T-helper 1 cell treated with Interleukin-12 subunit alpha and Interleukin-12 subunit beta and Interleukin-4 antibody, amounts not matched to agents 30 ng/mL and 1 ng/mL, for 36 hours (primary cell): ENCODE results near the gene SNCB. TPM values are rescaled to one million over a fixed set of nuclear protein-coding genes. Genes with fewer than 3 reads are reported as not detected.
"Not testable (repeated sequence)": the region's sequence is repeated elsewhere in the genome, so short reads cannot be mapped to it uniquely, and the experiment has no call there.

Source experiments
- intact Hi-C: fragments of 100-400 bp; cut with micrococcal nuclease; formaldehyde crosslinking; loops from one replicate; pipeline ENCODE4 v1.15.1; 2024
- total RNA-seq: library from RNA; stranded (reverse); gene quantifications from 2 replicates; pipeline ENCODE4 v1.2.3, GENCODE V29; 2022

Gene SNCB
- total RNA-seq, 1 donor from 2014 or later = not detected

GRCh38 chr5:176608142-176608705 is 22.1 kb downstream of the SNCB start:
- intact Hi-C loops = no loop called here

- intact Hi-C loops = no loop called here
These were observed 23.5 kb downstream of the SNCB start for GRCh38 chr5:176606875-176607274.

- intact Hi-C loops = no loop called here
These were observed 24.3 kb downstream of the SNCB start for GRCh38 chr5:176606032-176606431.

DNA sequence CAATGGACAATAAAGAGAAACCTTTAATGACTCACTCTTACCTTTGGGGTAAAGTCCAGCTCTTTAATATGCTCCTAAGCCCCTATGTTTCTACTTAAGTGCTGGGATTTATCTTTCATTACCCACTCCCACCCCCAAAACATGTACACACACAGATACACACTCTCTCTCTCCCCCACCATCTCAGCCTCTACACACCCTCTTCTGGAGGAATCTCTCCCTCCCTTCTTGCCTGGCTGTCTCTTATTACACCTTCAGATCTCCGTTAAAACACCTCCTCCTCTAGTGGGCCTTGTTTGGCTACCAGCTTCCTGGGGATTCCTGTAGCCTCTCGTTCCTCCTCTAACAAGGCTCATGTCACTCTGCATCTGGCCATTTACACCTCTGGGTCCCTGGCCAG is 27.2 kb downstream of the SNCB start:
- intact Hi-C loops = no loop called here

GRCh38 chr5:176601901-176602482 is 28.3 kb downstream of the SNCB start:
- intact Hi-C loops = no loop called here

DNA sequence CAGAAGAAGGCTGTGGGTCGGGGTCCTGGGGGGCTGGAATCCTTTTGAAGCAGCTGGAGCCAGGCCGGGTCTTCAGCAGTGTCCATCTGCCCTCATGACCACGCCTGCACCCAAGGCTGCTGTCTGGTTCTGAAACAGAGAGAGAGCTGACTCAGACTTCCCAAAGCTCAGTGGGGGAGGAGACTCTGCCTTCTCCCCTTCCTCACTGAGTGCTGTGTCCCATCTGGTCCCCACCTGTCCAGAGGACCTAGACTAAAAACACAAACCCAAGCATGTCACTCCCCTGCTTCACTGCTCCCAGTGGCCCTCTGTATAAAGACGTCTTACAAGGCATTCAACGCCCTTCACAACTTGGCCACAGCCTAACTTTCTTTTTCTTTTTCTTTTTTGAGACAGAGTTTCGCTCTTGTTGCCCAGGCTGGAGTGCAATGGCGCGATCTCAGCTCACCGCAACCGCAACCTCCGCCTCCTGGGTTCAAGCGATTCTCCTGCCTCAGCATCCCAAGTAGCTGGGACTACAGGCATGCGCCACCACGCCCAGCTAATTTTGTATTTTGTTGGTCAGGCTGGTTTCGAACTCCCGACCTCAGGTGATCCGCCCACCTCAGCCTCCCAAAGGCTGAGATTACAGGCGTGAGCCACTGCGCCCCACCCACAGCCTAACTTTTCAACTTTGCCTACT is 30.4 kb downstream of the SNCB start:
- intact Hi-C loops = not testable (repeated sequence)

DNA sequence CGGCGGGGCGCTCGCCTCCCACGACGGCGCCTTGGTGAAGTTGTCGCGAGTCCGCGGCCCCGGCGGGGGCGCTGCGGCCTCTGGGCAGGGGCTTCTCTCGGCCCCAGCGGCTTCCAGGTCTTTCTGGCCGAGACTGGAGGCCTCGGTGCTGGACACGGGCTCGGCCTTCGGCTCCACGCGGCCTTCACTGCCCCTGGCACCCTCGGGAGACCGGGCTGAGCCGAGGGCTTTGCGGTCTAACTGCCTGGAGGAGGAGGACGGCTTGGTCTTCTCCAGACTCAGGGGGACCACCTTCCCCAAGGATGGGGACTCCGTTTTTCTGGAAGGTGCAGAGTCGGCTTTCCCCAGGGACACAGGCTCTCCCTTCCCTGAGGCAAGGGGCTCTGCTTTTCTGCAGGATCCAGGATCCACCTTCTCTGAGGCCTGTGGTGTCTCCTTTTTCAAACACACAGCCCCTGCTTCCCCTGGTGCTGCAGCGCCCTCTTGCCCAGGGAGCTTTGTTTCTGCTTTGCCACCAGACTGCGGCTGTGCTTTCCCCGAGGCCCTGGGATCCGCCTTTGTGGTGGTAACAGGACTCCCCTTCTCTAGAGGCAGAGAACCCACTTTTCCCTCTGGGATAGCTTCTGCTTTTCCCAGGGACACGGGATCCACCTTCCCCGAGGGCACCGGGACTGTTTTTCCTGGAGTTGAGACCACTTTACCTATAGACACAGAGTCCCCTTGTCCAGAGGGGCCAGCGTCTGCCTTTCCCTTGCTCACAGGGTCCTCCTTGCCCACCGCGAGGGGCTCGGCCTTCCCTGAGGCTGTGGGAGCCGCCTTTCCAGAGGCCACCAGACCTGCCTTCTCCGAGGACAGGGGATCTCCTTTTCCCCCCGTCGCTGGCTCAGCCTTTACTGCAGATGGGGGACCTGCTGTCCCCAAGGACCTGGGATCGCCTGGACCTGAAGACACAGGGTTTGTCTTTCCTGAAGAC is 32.6 kb downstream of the SNCB start:
- intact Hi-C loops = loop anchor here (1.0 to 2.0 kb wide), 7 partner anchors 13 to 236 kb away; partner anchors contain the start of genes CLTB, FAF2, GPRIN1 and KIAA1191

GRCh38 chr5:176596689-176597416 is 33.5 kb downstream of the SNCB start:
- intact Hi-C loops = loop anchor here (1.0 to 2.0 kb wide), 7 partner anchors 14 to 236 kb away; partner anchors contain the start of genes CLTB, FAF2, GPRIN1 and KIAA1191

- intact Hi-C loops = loop anchor here (2.0 kb wide), 1 partner anchor 15 kb away; the partner anchor contains the start of gene GPRIN1
These were observed 34.2 kb downstream of the SNCB start for GRCh38 chr5:176596069-176596644.

GRCh38 chr5:176595386-176595943 is 34.9 kb downstream of the SNCB start:
- intact Hi-C loops = no loop called here

DNA sequence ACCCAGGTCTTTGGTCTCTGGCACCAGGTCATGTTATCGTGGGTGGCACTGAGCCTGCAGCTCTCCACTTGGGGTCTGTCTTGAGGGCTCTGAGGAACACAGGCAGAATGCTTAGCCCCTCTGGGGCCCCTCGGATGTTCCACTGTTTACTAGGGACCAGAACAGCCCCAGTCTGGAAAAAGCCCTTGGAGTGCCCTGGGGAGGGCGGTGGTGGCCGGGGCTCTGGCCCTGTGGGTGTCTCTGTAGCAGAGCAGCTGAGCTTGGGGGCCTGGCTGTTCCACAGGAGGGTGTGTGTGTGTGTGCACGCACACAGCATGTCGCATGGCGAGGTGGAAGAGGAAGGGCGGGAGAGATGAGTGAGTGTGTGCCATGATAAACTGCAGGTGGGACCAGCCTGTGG is 35.8 kb downstream of the SNCB start:
- intact Hi-C loops = no loop called here

- intact Hi-C loops = no loop called here
These were observed 37.0 kb downstream of the SNCB start for GRCh38 chr5:176593273-176593869.

DNA sequence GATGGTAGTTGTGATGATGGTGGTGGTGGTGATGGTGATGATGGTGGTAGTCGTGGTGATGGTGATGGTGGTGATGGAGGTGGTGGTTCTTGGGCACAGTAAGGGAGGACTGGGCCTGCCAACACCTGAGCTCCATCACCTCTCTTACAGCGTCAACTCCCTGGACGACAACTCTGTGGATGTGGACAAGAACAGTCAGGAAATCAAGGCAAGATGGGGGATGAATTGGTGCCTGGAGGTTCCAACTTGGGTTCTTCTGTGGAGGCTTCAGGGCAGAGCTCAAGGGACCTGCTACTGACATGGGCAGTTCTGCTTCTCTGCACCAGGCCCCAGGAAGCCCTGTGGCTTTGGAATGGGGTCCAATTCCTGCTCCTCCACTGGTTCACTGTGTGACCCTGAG is 37.8 kb downstream of the SNCB start:
- intact Hi-C loops = no loop called here

GRCh38 chr5:176591667-176592066 is 38.7 kb downstream of the SNCB start:
- intact Hi-C loops = not testable (repeated sequence)

- intact Hi-C loops = no loop called here
These were observed 40.2 kb downstream of the SNCB start for GRCh38 chr5:176590035-176590717.

- intact Hi-C loops = no loop called here
These were observed 41.1 kb downstream of the SNCB start for GRCh38 chr5:176589039-176589769.

GRCh38 chr5:176588297-176588696 is 42.0 kb downstream of the SNCB start:
- intact Hi-C loops = no loop called here

DNA sequence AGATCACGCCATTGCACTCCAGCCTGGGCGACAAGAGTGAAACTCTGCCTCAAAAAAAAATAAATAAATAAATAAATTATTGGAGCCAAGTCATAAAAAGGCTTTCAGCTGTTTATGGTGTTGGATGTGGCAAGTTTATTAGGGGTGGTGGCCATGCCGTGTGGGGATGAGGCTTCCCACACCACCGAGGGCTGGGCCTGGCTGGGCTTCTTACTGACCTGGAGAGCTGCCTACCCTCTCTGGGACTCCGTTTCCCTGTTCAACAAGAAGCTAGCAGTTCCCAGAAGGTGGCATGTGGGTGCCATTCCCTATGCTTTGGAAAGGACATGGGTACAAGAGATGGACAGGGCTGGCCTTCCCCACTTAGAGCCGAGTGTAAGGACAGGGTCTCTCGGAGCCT is 42.9 kb downstream of the SNCB start:
- intact Hi-C loops = no loop called here
